ENCODE data around the gene SMG1.
"Not testable (repeated sequence)": the region's sequence is repeated elsewhere in the genome, so short reads cannot be mapped to it uniquely, and the experiment has no call there.

DNA sequence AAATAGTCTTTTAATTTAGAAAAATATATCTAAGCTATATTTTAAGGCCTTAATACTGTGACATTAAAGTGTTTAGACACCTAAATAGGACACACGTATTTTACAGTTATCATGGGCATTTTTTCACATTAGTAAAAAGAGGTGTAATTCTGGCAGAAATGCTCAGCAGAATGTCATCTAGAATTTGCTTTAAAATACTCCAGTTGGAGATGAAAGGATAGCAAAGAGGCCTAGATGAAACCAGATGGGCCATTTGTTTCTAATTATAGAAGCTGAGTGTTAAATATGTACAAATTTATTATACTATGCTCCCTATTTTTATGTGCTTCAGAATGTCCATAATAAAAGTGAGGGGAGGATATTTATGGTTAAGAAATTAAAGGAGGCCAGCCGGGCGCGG, 48.5 kb downstream of the SMG1 start:
- TF ChIP-seq, protein P1, sequence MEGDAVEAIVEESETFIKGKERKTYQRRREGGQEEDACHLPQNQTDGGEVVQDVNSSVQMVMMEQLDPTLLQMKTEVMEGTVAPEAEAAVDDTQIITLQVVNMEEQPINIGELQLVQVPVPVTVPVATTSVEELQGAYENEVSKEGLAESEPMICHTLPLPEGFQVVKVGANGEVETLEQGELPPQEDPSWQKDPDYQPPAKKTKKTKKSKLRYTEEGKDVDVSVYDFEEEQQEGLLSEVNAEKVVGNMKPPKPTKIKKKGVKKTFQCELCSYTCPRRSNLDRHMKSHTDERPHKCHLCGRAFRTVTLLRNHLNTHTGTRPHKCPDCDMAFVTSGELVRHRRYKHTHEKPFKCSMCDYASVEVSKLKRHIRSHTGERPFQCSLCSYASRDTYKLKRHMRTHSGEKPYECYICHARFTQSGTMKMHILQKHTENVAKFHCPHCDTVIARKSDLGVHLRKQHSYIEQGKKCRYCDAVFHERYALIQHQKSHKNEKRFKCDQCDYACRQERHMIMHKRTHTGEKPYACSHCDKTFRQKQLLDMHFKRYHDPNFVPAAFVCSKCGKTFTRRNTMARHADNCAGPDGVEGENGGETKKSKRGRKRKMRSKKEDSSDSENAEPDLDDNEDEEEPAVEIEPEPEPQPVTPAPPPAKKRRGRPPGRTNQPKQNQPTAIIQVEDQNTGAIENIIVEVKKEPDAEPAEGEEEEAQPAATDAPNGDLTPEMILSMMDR (IDR thresholded peaks at IDR 0.05 in 2 of 3, conservative IDR thresholded peaks at IDR 0.05 in 1 of 3; ENCODE audit: control insufficient read depth in 2 of 3, extremely low read depth in 1 of 3, insufficient read depth in 1 of 3, low read depth in 3 of 3, low read length in 3 of 3): not testable (repeated sequence)
- not testable (repeated sequence) for TF ChIP-seq JUND (IDR thresholded peaks at IDR 0.05; ENCODE audit: low read depth, low read length); PAX8 (IDR thresholded peaks at IDR 0.05); DPF2 (IDR thresholded peaks at IDR 0.05); RBBP5 (conservative IDR thresholded peaks at IDR 0.05); ESRRA (IDR thresholded peaks at IDR 0.05; ENCODE audit: low read length); HDAC6 (IDR thresholded peaks at IDR 0.05; ENCODE audit: unreplicated experiment); NR2F1 (conservative IDR thresholded peaks at IDR 0.05); HDGF (IDR thresholded peaks at IDR 0.05); CBFB (IDR thresholded peaks at IDR 0.05; ENCODE audit: low read depth); TCF12 (IDR thresholded peaks at IDR 0.05; ENCODE audit: low read depth, low read length); POLR2AphosphoS5 (IDR thresholded peaks at IDR 0.05; ENCODE audit: low read length); MAX (IDR thresholded peaks at IDR 0.05; ENCODE audit: low read depth, low read length)
- TF ChIP-seq, protein P2, sequence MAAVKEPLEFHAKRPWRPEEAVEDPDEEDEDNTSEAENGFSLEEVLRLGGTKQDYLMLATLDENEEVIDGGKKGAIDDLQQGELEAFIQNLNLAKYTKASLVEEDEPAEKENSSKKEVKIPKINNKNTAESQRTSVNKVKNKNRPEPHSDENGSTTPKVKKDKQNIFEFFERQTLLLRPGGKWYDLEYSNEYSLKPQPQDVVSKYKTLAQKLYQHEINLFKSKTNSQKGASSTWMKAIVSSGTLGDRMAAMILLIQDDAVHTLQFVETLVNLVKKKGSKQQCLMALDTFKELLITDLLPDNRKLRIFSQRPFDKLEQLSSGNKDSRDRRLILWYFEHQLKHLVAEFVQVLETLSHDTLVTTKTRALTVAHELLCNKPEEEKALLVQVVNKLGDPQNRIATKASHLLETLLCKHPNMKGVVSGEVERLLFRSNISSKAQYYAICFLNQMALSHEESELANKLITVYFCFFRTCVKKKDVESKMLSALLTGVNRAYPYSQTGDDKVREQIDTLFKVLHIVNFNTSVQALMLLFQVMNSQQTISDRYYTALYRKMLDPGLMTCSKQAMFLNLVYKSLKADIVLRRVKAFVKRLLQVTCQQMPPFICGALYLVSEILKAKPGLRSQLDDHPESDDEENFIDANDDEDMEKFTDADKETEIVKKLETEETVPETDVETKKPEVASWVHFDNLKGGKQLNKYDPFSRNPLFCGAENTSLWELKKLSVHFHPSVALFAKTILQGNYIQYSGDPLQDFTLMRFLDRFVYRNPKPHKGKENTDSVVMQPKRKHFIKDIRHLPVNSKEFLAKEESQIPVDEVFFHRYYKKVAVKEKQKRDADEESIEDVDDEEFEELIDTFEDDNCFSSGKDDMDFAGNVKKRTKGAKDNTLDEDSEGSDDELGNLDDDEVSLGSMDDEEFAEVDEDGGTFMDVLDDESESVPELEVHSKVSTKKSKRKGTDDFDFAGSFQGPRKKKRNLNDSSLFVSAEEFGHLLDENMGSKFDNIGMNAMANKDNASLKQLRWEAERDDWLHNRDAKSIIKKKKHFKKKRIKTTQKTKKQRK (IDR thresholded peaks at IDR 0.05; ENCODE audit: low read depth, low read length): not testable (repeated sequence)

Data from GM12878 (cell line).